GM23338 (cell line): ENCODE data around the gene PRAC2. TPM values are rescaled to one million over a fixed set of nuclear protein-coding genes. Genes with fewer than 3 reads are reported as not detected.

Source experiments
- ATAC-seq: fragments of 200-7000 bp; cut with Tn5 transposase; 3 replicates; pipeline ENCODE4 v1.9.1; 2020
- DNase-seq: peaks from one replicate; pipeline ENCODE4 v3.0.0-alpha.2; 2015; ENCODE audit warnings: low spot score
- H2AFZ ChIP-seq: fragments of 200-600 bp; sonication (generic); 2 replicates; pipeline ENCODE4 v1.8.0; 2016; ENCODE audit warnings: antibody characterized with exemption, mild to moderate bottlenecking, moderate library complexity
- H3F3A ChIP-seq: fragments of 200-600 bp; sonication (generic); replicated peaks from 2 replicates; pipeline ENCODE4 v1.8.0; 2017; ENCODE audit warnings: antibody characterized with exemption, mixed run types, low read depth
- H3K27ac ChIP-seq: fragments of 200-600 bp; sonication (generic); 2 replicates; pipeline ENCODE4 v1.6.1; 2016; ENCODE audit warnings: low read depth
- H3K27me3 ChIP-seq: fragments of 200-600 bp; sonication (generic); 2 replicates; pipeline ENCODE4 v1.8.0; 2016; ENCODE audit warnings: mild to moderate bottlenecking, mixed run types, moderate library complexity; ENCODE audit not compliant: insufficient read depth
- H3K36me3 ChIP-seq: fragments of 200-600 bp; sonication (generic); 2 replicates; pipeline ENCODE4 v1.8.0; 2016; ENCODE audit warnings: mild to moderate bottlenecking; ENCODE audit not compliant: insufficient read depth
- H3K4me1 ChIP-seq: fragments of 200-600 bp; sonication (generic); 2 replicates; pipeline ENCODE4 v1.8.0; 2016; ENCODE audit warnings: mild to moderate bottlenecking, moderate library complexity; ENCODE audit not compliant: insufficient read depth
- H3K4me2 ChIP-seq: fragments of 200-600 bp; sonication (generic); 2 replicates; pipeline ENCODE4 v1.7.1; 2017; ENCODE audit warnings: mixed run types
- H3K4me3 ChIP-seq: fragments of 200-600 bp; sonication (generic); 2 replicates; pipeline ENCODE4 v1.6.1; 2016; ENCODE audit warnings: mixed run types
- H3K79me2 ChIP-seq: fragments of 200-600 bp; sonication (generic); replicated peaks from 2 replicates; pipeline ENCODE4 v1.8.0; 2017; ENCODE audit warnings: mild to moderate bottlenecking; ENCODE audit not compliant: insufficient read depth
- H3K9me2 ChIP-seq: fragments of 200-600 bp; sonication (generic); 2 replicates; pipeline ENCODE4 v1.8.0; 2017; ENCODE audit not compliant: insufficient read depth
- H4K20me1 ChIP-seq: fragments of 200-600 bp; sonication (generic); replicated peaks from 2 replicates; pipeline ENCODE4 v1.8.0; 2017; ENCODE audit warnings: mild to moderate bottlenecking; ENCODE audit not compliant: insufficient read depth
- H3K27ac Mint-ChIP-seq: 2 replicates; pipeline ENCODE4 v1.8.0; 2020; ENCODE audit warnings: inconsistent platforms, mild to moderate bottlenecking, moderate library complexity, mixed read lengths
- H3K27me3 Mint-ChIP-seq: 3 replicates; pipeline ENCODE4 v1.8.0; 2022; ENCODE audit warnings: low read depth, mild to moderate bottlenecking, moderate library complexity, mixed read lengths, inconsistent platforms; ENCODE audit not compliant: insufficient read depth, poor library complexity
- H3K36me3 Mint-ChIP-seq: 3 replicates; pipeline ENCODE4 v1.8.0; 2021; ENCODE audit warnings: low read depth, mild to moderate bottlenecking, inconsistent platforms, moderate library complexity, mixed read lengths
- H3K4me1 Mint-ChIP-seq: 3 replicates; pipeline ENCODE4 v1.8.0; 2020; ENCODE audit warnings: mild to moderate bottlenecking, inconsistent platforms, mixed read lengths
- H3K4me3 Mint-ChIP-seq: 3 replicates; pipeline ENCODE4 v1.8.0; 2021; ENCODE audit warnings: moderate library complexity, mild to moderate bottlenecking, inconsistent platforms, mixed read lengths
- H3K9me3 Mint-ChIP-seq: 3 replicates; pipeline ENCODE4 v1.8.0; 2020; ENCODE audit warnings: moderate library complexity, mild to moderate bottlenecking, inconsistent platforms, mixed read lengths
- CTCF ChIP-seq, 2 experiments: fragments of 200-600 bp in 1 of 2; sonication (generic) in 1 of 2; conservative IDR thresholded peaks; 2 replicates each; pipeline versions ENCODE4 v1.5.1 to v1.6.1; 2016 to 2017; ENCODE audit warnings: antibody characterized with exemption in 2 of 2, low read depth in 2 of 2, mild to moderate bottlenecking in 2 of 2, moderate library complexity in 1 of 2
- EZH2 ChIP-seq: fragments of 200-600 bp; sonication (generic); IDR thresholded peaks from one replicate; pipeline ENCODE4 v1.8.0; 2017; ENCODE audit warnings: antibody characterized with exemption, mild to moderate bottlenecking, low read depth; ENCODE audit not compliant: unreplicated experiment
- JUNB ChIP-seq: IDR thresholded peaks from one replicate; pipeline ENCODE4 v1.6.1; 2016; ENCODE audit warnings: antibody characterized with exemption; ENCODE audit not compliant: unreplicated experiment
- REST ChIP-seq: IDR thresholded peaks from one replicate; pipeline ENCODE4 v1.6.1; 2018; ENCODE audit warnings: antibody characterized with exemption; ENCODE audit not compliant: unreplicated experiment
- ZNF114 ChIP-seq: fragments of 250-450 bp; sonication (Bioruptor Pico); IDR thresholded peaks from 2 replicates; pipeline ENCODE4 v1.5.0; 2020; ENCODE audit warnings: mild to moderate bottlenecking, moderate library complexity
- ZNF331 ChIP-seq: fragments of 250-450 bp; sonication (Bioruptor Pico); IDR thresholded peaks from 2 replicates; pipeline ENCODE4 v1.5.0; 2020; ENCODE audit warnings: low read depth, mild to moderate bottlenecking, moderate library complexity
- ZNF462 ChIP-seq: fragments of 250-450 bp; sonication (Bioruptor Pico); IDR thresholded peaks from 2 replicates; pipeline ENCODE4 v1.5.0; 2020; ENCODE audit warnings: mild to moderate bottlenecking, moderate library complexity
- polyA plus RNA-seq: library from polyadenylated mRNA; unstranded; fragments of >200 nt; fragmentation: Nextera tagmentation; extraction: Ambion mirVana; gene quantifications from 2 replicates; pipeline ENCODE4 v1.2.1, GENCODE V29; 2016
- total RNA-seq: library from RNA; depleted of rRNA; stranded (reverse); fragments of >200 nt; shearing (Covaris generic); gene quantifications from 2 replicates; pipeline ENCODE4 v1.2.3, GENCODE V29; 2014

PRAC2 gene
- total and polyA plus RNA-seq, 2 experiments from 2014 or later = not detected

- 0 out of 2 replicates have a peak overlapping the region, but pooled peaks have one; percentile 20 for H3K4me2 ChIP-seq
- TF ChIP-seq ZNF331 (CRISPR knock-in tag) (no peak), REST (no peak), EZH2 (peak; percentile 92)
- no peaks in the 10 kb centered on the region for H3K36me3 Mint-ChIP-seq
- peak; percentile 13; the same call in 2 of the 3 replicates for ATAC-seq
- no peaks in the 10 kb centered on the region for H3K9me2 ChIP-seq
- H3K27ac ChIP-seq = no peak overlapping the region
- peak; percentile 59 for DNase-seq
- peaks cover 100% of the 10 kb centered on the region for H3K27me3 ChIP-seq
- peaks cover 23% of the 10 kb centered on the region; the same call in 1 of the 2 replicates for H3F3A ChIP-seq
- no peak overlapping the region; the same call in 2 of the 3 replicates for H3K4me3 Mint-ChIP-seq
- H2AFZ ChIP-seq = no peak overlapping the region
- peaks cover 26% of the 10 kb centered on the region; the same call in 1 of the 2 replicates for H3K4me1 ChIP-seq
- peaks cover 52% of the 10 kb centered on the region for H4K20me1 ChIP-seq
- no peaks in the 10 kb centered on the region; the same call in 1 of the 2 replicates for H3K36me3 ChIP-seq
- H3K79me2 ChIP-seq = no peaks in the 10 kb centered on the region
- peaks cover 99% of the 10 kb centered on the region for H3K27me3 Mint-ChIP-seq
- H3K4me1 Mint-ChIP-seq = peaks cover 11% of the 10 kb centered on the region
- no peak overlapping the region for H3K27ac Mint-ChIP-seq
- H3K9me3 Mint-ChIP-seq = 0 out of 3 replicates have a peak, but pooled peaks cover 5% of the 10 kb centered on the region
- H3K4me3 ChIP-seq = no peak overlapping the region; the same call in 1 of the 2 replicates
Observed at GRCh38 chr17:48752399-48753288, 29.7 kb downstream of the PRAC2 start.

- Mint-ChIP-seq H3K4me1 (peaks cover 11% of the 10 kb centered on the region), H3K4me3 (no peak overlapping the region; the same call in 2 of the 3 replicates), H3K9me3 (0 out of 3 replicates have a peak, but pooled peaks cover 5% of the 10 kb centered on the region), H3K36me3 (no peaks in the 10 kb centered on the region), H3K27me3 (peaks cover 98% of the 10 kb centered on the region), H3K27ac (no peak overlapping the region)
- Histone ChIP-seq H2AFZ (no peak overlapping the region), H3K27ac (no peak overlapping the region), H3K4me2 (no peak overlapping the region), H3K9me2 (no peaks in the 10 kb centered on the region), H3K4me1 (peaks cover 26% of the 10 kb centered on the region; the same call in 1 of the 2 replicates), H3K27me3 (peaks cover 100% of the 10 kb centered on the region), H3K36me3 (no peaks in the 10 kb centered on the region; the same call in 1 of the 2 replicates), H3K79me2 (no peaks in the 10 kb centered on the region), H3K4me3 (no peak overlapping the region), H4K20me1 (peaks cover 39% of the 10 kb centered on the region), H3F3A (peaks cover 23% of the 10 kb centered on the region; the same call in 1 of the 2 replicates)
- ATAC-seq = no peak
- no peak for DNase-seq
- TF ChIP-seq ZNF462 (CRISPR knock-in tag) (no peak), ZNF114 (CRISPR knock-in tag) (no peak), JUNB (no peak), CTCF (conservative IDR thresholded peaks at IDR 0.05; ENCODE audit: low read depth in 2 of 2) (no peak)
Observed at GRCh38 chr17:48753794-48754499, 31.0 kb downstream of the PRAC2 start.
